GM12878 (cell line): ENCODE data around the gene MAD1L1. TPM values are rescaled to one million over a fixed set of nuclear protein-coding genes. Genes with fewer than 3 reads are reported as not detected.

Experiments used
- ASH2L ChIP-seq: fragments of 300-600, 200-600 bp; sonication (generic); IDR thresholded peaks from 2 replicates; pipeline ENCODE4 v1.6.1; 2017; ENCODE audit warnings: low read depth, mild to moderate bottlenecking, borderline replicate concordance
- CBX5 ChIP-seq: sonication (generic); IDR thresholded peaks from 2 replicates; pipeline ENCODE4 v1.6.1; 2016; ENCODE audit warnings: low read depth, moderate library complexity, mild to moderate bottlenecking, inconsistent platforms
- EP300 ChIP-seq, 2 experiments: fragments of 150-350 bp in 1 of 2; IDR thresholded peaks; 2 replicates each; pipeline ENCODE4 v1.6.1; 2011 to 2012; ENCODE audit warnings: low read depth in 2 of 2, low read length in 2 of 2, borderline replicate concordance in 1 of 2, improper control_type of control experiment in 1 of 2, inconsistent platforms in 1 of 2; ENCODE audit not compliant: control insufficient read depth in 1 of 2
- ESRRA ChIP-seq: IDR thresholded peaks from 2 replicates; pipeline ENCODE4 v1.6.1; 2012; ENCODE audit warnings: mild to moderate bottlenecking, low read length, improper control_type of control experiment
- ETV6 ChIP-seq, 2 experiments: fragments of 450-650 bp in 1 of 2; IDR thresholded peaks in 1 of 2; conservative IDR thresholded peaks in 1 of 2; 2 replicates each; pipeline ENCODE4 v1.6.1; 2014; ENCODE audit warnings: antibody characterized with exemption in 1 of 2, borderline replicate concordance in 1 of 2, low read depth in 1 of 2, mild to moderate bottlenecking in 1 of 2, moderate library complexity in 1 of 2
- JUNB ChIP-seq: IDR thresholded peaks from 2 replicates; pipeline ENCODE4 v1.6.1; 2016; ENCODE audit warnings: antibody characterized with exemption, mild to moderate bottlenecking
- KAT2A ChIP-seq: conservative IDR thresholded peaks from 2 replicates; pipeline ENCODE4 v1.6.1; 2011; ENCODE audit warnings: low read depth, low read length; ENCODE audit not compliant: control insufficient read depth
- MTA2 ChIP-seq: fragments of 450-650 bp; IDR thresholded peaks from 2 replicates; pipeline ENCODE4 v1.6.1; 2016; ENCODE audit warnings: low read depth, mild to moderate bottlenecking, moderate library complexity
- MXI1 ChIP-seq: fragments of 150-350 bp; IDR thresholded peaks from 2 replicates; pipeline ENCODE4 v1.6.1; 2011; ENCODE audit warnings: low read depth, mild to moderate bottlenecking, inconsistent platforms, low read length, improper control_type of control experiment
- NFXL1 ChIP-seq: fragments of 450-650 bp; IDR thresholded peaks from 2 replicates; pipeline ENCODE4 v1.6.1; 2017; ENCODE audit warnings: antibody characterized with exemption, mild to moderate bottlenecking, borderline replicate concordance
- POLR2A ChIP-seq: IDR thresholded peaks from 2 replicates; pipeline ENCODE4 v1.6.1; 2011; ENCODE audit warnings: low read depth, mild to moderate bottlenecking, low read length
- SMARCA5 ChIP-seq: fragments of 450-650 bp; IDR thresholded peaks from 2 replicates; pipeline ENCODE4 v1.6.1; 2017; ENCODE audit warnings: mild to moderate bottlenecking
- TCF12 ChIP-seq: IDR thresholded peaks from 2 replicates; pipeline ENCODE4 v1.6.1; 2011; ENCODE audit warnings: low read depth, mild to moderate bottlenecking, low read length
- ZSCAN29 ChIP-seq: fragments of 450-650 bp; IDR thresholded peaks from 2 replicates; pipeline ENCODE4 v1.6.1; 2017; ENCODE audit warnings: mild to moderate bottlenecking, moderate library complexity
- polyA plus RNA-seq, 11 experiments: library from polyadenylated mRNA; depleted of rRNA in 4 of 11; unstranded in 6 of 11; stranded (reverse) in 5 of 11; fragments of >200 nt; fragmentation: Nextera tagmentation in 4 of 11; fragmentation: Illumina TruSeq in 1 of 11; extraction: Ambion mirVana in 4 of 11; extraction: Trizol in 1 of 11; gene quantifications; 1 replicate in 1 of 11; 2 replicates in 10 of 11; pipeline versions ENCODE4 v1.2.1 to v1.2.3, GENCODE V29; 2011 to 2016; ENCODE audit warnings: inconsistent platforms in 2 of 11, missing spikeins in 2 of 11, low read depth in 1 of 11
- total RNA-seq, 4 experiments: library from RNA; depleted of rRNA in 3 of 4; stranded (reverse); fragments of >200 nt in 3 of 4; fragmentation: Illumina TruSeq in 1 of 4; extraction: Trizol in 1 of 4; gene quantifications; 2 replicates each; pipeline versions ENCODE4 v1.2.1 to v1.2.3, GENCODE V29; 2013 to 2021
- TF ChIP-seq, protein P1 (sequence below): fragments of 450-650 bp; IDR thresholded peaks from 2 replicates; pipeline ENCODE4 v1.6.1; 2017; ENCODE audit warnings: mild to moderate bottlenecking, moderate library complexity
- TF ChIP-seq, protein P2 (sequence below): fragments of 450-650 bp; formaldehyde crosslinking; IDR thresholded peaks from 2 replicates; pipeline ENCODE4 v1.5.0; 2022; ENCODE audit warnings: mild to moderate bottlenecking, missing genetic modification characterization
- TF ChIP-seq, protein P3 (sequence below): IDR thresholded peaks from 2 replicates; pipeline ENCODE4 v1.6.1; 2011; ENCODE audit warnings: mild to moderate bottlenecking, low read depth, low read length, moderate library complexity; ENCODE audit not compliant: insufficient replicate concordance
- TF ChIP-seq, protein P4 (sequence below): fragments of 450-650 bp; IDR thresholded peaks from 2 replicates; pipeline ENCODE4 v1.6.1; 2017; ENCODE audit warnings: mild to moderate bottlenecking
- TF ChIP-seq, protein P5 (sequence below): IDR thresholded peaks from 2 replicates; pipeline ENCODE4 v1.6.1; 2012; ENCODE audit warnings: low read depth, low read length, improper control_type of control experiment

MAD1L1 gene
- total and polyA plus RNA-seq, 10 of the 15 experiments (the other 5 are each of a cell fraction or from before 2014, with no cell fraction given) = 2.2 to 76.8 (median 38.3) TPM

DNA sequence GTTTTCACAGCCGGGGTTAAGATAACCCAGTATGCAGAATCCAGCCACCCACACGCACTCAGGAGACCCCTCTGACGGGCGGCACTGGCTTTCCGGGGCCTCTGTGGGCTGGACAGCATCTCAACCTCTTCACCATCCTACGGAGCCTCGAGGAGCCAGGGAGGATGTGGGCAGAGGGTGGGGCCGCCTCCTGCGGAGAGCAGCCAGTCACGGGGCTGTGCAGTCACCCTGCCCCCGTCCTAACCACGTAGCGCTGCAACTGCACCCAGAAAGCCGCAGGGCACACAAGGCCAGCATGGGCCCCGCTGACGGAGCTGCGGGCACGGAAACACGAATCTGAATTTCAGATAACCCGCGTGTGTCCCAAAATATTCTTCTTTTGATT is 292.4 kb downstream of the MAD1L1 start (continued):
- TF ChIP-seq, protein P1, sequence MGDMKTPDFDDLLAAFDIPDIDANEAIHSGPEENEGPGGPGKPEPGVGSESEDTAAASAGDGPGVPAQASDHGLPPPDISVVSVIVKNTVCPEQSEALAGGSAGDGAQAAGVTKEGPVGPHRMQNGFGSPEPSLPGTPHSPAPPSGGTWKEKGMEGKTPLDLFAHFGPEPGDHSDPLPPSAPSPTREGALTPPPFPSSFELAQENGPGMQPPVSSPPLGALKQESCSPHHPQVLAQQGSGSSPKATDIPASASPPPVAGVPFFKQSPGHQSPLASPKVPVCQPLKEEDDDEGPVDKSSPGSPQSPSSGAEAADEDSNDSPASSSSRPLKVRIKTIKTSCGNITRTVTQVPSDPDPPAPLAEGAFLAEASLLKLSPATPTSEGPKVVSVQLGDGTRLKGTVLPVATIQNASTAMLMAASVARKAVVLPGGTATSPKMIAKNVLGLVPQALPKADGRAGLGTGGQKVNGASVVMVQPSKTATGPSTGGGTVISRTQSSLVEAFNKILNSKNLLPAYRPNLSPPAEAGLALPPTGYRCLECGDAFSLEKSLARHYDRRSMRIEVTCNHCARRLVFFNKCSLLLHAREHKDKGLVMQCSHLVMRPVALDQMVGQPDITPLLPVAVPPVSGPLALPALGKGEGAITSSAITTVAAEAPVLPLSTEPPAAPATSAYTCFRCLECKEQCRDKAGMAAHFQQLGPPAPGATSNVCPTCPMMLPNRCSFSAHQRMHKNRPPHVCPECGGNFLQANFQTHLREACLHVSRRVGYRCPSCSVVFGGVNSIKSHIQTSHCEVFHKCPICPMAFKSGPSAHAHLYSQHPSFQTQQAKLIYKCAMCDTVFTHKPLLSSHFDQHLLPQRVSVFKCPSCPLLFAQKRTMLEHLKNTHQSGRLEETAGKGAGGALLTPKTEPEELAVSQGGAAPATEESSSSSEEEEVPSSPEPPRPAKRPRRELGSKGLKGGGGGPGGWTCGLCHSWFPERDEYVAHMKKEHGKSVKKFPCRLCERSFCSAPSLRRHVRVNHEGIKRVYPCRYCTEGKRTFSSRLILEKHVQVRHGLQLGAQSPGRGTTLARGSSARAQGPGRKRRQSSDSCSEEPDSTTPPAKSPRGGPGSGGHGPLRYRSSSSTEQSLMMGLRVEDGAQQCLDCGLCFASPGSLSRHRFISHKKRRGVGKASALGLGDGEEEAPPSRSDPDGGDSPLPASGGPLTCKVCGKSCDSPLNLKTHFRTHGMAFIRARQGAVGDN = peak; percentile 94
- TF ChIP-seq MXI1 = peak; percentile 78; the same call in 1 of the 2 replicates
- no peak for TF ChIP-seq NFXL1
- TF ChIP-seq MTA2 = peak; percentile 40
- peak; percentile 31 to 67; a peak in 2 of 4 replicates for TF ChIP-seq EP300 (IDR thresholded peaks at IDR 0.05; ENCODE audit: borderline replicate concordance in 1 of 2, control insufficient read depth in 1 of 2, low read depth in 2 of 2, low read length in 2 of 2)
- TF ChIP-seq, protein P2, sequence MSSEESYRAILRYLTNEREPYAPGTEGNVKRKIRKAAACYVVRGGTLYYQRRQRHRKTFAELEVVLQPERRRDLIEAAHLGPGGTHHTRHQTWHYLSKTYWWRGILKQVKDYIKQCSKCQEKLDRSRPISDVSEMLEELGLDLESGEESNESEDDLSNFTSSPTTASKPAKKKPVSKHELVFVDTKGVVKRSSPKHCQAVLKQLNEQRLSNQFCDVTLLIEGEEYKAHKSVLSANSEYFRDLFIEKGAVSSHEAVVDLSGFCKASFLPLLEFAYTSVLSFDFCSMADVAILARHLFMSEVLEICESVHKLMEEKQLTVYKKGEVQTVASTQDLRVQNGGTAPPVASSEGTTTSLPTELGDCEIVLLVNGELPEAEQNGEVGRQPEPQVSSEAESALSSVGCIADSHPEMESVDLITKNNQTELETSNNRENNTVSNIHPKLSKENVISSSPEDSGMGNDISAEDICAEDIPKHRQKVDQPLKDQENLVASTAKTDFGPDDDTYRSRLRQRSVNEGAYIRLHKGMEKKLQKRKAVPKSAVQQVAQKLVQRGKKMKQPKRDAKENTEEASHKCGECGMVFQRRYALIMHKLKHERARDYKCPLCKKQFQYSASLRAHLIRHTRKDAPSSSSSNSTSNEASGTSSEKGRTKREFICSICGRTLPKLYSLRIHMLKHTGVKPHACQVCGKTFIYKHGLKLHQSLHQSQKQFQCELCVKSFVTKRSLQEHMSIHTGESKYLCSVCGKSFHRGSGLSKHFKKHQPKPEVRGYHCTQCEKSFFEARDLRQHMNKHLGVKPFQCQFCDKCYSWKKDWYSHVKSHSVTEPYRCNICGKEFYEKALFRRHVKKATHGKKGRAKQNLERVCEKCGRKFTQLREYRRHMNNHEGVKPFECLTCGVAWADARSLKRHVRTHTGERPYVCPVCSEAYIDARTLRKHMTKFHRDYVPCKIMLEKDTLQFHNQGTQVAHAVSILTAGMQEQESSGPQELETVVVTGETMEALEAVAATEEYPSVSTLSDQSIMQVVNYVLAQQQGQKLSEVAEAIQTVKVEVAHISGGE (CRISPR knock-in tag) = no peak
- TF ChIP-seq, protein P3, sequence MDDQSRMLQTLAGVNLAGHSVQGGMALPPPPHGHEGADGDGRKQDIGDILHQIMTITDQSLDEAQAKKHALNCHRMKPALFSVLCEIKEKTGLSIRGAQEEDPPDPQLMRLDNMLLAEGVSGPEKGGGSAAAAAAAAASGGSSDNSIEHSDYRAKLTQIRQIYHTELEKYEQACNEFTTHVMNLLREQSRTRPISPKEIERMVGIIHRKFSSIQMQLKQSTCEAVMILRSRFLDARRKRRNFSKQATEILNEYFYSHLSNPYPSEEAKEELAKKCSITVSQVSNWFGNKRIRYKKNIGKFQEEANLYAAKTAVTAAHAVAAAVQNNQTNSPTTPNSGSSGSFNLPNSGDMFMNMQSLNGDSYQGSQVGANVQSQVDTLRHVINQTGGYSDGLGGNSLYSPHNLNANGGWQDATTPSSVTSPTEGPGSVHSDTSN = no peak
- TF ChIP-seq ETV6 (conservative IDR thresholded peaks at IDR 0.05 in 1 of 2, IDR thresholded peaks at IDR 0.05 in 1 of 2; ENCODE audit: borderline replicate concordance in 1 of 2, low read depth in 1 of 2) = no peak
- TF ChIP-seq ESRRA = no peak
- TF ChIP-seq CBX5 = no peak
- no peak for TF ChIP-seq SMARCA5
- no peak for TF ChIP-seq ASH2L
- TF ChIP-seq TCF12 = peak; percentile 30; the same call in 1 of the 2 replicates
- peak; percentile 77; the same call in 1 of the 2 replicates for TF ChIP-seq POLR2A
- TF ChIP-seq ZSCAN29 = no peak
- TF ChIP-seq KAT2A = no peak
- TF ChIP-seq, protein P4, sequence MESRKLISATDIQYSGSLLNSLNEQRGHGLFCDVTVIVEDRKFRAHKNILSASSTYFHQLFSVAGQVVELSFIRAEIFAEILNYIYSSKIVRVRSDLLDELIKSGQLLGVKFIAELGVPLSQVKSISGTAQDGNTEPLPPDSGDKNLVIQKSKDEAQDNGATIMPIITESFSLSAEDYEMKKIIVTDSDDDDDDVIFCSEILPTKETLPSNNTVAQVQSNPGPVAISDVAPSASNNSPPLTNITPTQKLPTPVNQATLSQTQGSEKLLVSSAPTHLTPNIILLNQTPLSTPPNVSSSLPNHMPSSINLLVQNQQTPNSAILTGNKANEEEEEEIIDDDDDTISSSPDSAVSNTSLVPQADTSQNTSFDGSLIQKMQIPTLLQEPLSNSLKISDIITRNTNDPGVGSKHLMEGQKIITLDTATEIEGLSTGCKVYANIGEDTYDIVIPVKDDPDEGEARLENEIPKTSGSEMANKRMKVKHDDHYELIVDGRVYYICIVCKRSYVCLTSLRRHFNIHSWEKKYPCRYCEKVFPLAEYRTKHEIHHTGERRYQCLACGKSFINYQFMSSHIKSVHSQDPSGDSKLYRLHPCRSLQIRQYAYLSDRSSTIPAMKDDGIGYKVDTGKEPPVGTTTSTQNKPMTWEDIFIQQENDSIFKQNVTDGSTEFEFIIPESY = no peak
- TF ChIP-seq, protein P5, sequence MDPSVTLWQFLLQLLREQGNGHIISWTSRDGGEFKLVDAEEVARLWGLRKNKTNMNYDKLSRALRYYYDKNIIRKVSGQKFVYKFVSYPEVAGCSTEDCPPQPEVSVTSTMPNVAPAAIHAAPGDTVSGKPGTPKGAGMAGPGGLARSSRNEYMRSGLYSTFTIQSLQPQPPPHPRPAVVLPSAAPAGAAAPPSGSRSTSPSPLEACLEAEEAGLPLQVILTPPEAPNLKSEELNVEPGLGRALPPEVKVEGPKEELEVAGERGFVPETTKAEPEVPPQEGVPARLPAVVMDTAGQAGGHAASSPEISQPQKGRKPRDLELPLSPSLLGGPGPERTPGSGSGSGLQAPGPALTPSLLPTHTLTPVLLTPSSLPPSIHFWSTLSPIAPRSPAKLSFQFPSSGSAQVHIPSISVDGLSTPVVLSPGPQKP = no peak
- no peak for TF ChIP-seq JUNB
